B cell (primary cell): Measurements from ENCODE around the gene LSM6. TPM values are rescaled to one million over a fixed set of nuclear protein-coding genes. Genes with fewer than 3 reads are reported as not detected.

ENCODE experiments used
- ATAC-seq: fragments of 200-7000 bp; cut with Tn5 transposase; one replicate; pipeline ENCODE4 v1.10.0; 2021; ENCODE audit warnings: low read depth, mild to moderate bottlenecking, moderate number of reproducible peaks, moderate library complexity
- CTCF ChIA-PET: fragments of 350-600 bp; sonication (Branson Sonifier 250); formaldehyde crosslinking; loops from one replicate; lab custom pipeline; 2021; ENCODE audit warnings: antibody characterized with exemption, inconsistent platforms; lab: Charles Lee
- POLR2A ChIA-PET: fragments of 350-600 bp; sonication (Branson Sonifier 250); formaldehyde crosslinking; loops from one replicate; lab custom pipeline; 2021; ENCODE audit warnings: antibody characterized with exemption; lab: Charles Lee
- DNase-seq: peaks from one replicate; pipeline ENCODE4 v3.0.0; 2013
- H2AFZ ChIP-seq: 2 replicates; pipeline ENCODE4 v1.6.1; 2012; ENCODE audit warnings: mild to moderate bottlenecking, low read depth, low read length; ENCODE audit not compliant: insufficient read depth, poor library complexity, severe bottlenecking
- H3K27ac ChIP-seq, 2 donors: 1 replicate in 1 of 2; 2 replicates in 1 of 2; pipeline ENCODE4 v1.5.1; 2012 to 2013; ENCODE audit warnings: low read length in 2 of 2, mild to moderate bottlenecking in 2 of 2, moderate library complexity in 1 of 2
- H3K27me3 ChIP-seq, 4 experiments: fragments of 200-600 bp in 1 of 4; sonication (generic) in 1 of 4; replicated peaks in 1 of 4; 1 replicate in 2 of 4; 2 replicates in 2 of 4; pipeline versions ENCODE4 v1.6.1 to v1.7.0; 2013 to 2016; ENCODE audit warnings: low read length in 3 of 4, mild to moderate bottlenecking in 2 of 4, mixed read lengths in 1 of 4, moderate library complexity in 1 of 4; ENCODE audit not compliant: insufficient read depth in 4 of 4, control insufficient read depth in 3 of 4; ENCODE audit errors: control extremely low read depth in 1 of 4
- H3K36me3 ChIP-seq, 2 experiments: replicated peaks in 1 of 2; 1 replicate in 1 of 2; 2 replicates in 1 of 2; pipeline versions ENCODE4 v1.6.1 to v1.7.1; 2013; ENCODE audit warnings: low read length in 1 of 2; ENCODE audit not compliant: insufficient read depth in 2 of 2, control insufficient read depth in 1 of 2; ENCODE audit errors: control extremely low read depth in 1 of 2, extremely low read depth in 1 of 2
- H3K4me1 ChIP-seq, 2 donors: fragments of 200-600 bp in 1 of 2; sonication (generic) in 1 of 2; 1 replicate in 1 of 2; 2 replicates in 1 of 2; pipeline versions ENCODE4 v1.5.1 to v1.6.1; 2013 to 2017; ENCODE audit warnings: low read length in 2 of 2; ENCODE audit not compliant: control insufficient read depth in 2 of 2, insufficient read depth in 2 of 2
- H3K4me2 ChIP-seq: replicated peaks from 2 replicates; pipeline ENCODE3; 2012; ENCODE audit warnings: mild to moderate bottlenecking, low read depth, low read length; ENCODE audit not compliant: poor library complexity, severe bottlenecking
- H3K4me3 ChIP-seq, 5 experiments: fragments of 200-600 bp in 1 of 5; sonication (generic) in 1 of 5; 1 replicate in 3 of 5; 2 replicates in 2 of 5; pipeline versions ENCODE4 v1.5.1 to v1.7.0; 2011 to 2016; ENCODE audit warnings: low read length in 4 of 5, mild to moderate bottlenecking in 4 of 5, low read depth in 2 of 5, control low read depth in 1 of 5, moderate library complexity in 1 of 5; ENCODE audit not compliant: insufficient read depth in 1 of 5; ENCODE audit errors: control extremely low read depth in 1 of 5, extremely low read depth in 1 of 5
- H3K79me2 ChIP-seq: fragments of 200-600 bp; sonication (generic); one replicate; pipeline ENCODE4 v1.6.0; 2016; ENCODE audit warnings: low read length; ENCODE audit not compliant: control insufficient read depth, insufficient read depth
- H3K9ac ChIP-seq: fragments of 200-600 bp; sonication (generic); 2 replicates; pipeline ENCODE4 v1.6.1; 2017; ENCODE audit warnings: mild to moderate bottlenecking, low read length, moderate library complexity
- H3K9me3 ChIP-seq, 3 donors: one replicate each; pipeline versions ENCODE4 v1.6.1 to v1.7.1; 2013; ENCODE audit warnings: low read length in 2 of 3; ENCODE audit not compliant: control insufficient read depth in 2 of 3, insufficient read depth in 1 of 3; ENCODE audit errors: control extremely low read depth in 1 of 3
- H4K20me1 ChIP-seq: 2 replicates; pipeline ENCODE4 v1.6.0; 2012; ENCODE audit warnings: mild to moderate bottlenecking, low read length; ENCODE audit not compliant: insufficient read depth, control insufficient read depth, poor library complexity, severe bottlenecking
- H3K27ac Mint-ChIP-seq: one replicate; pipeline ENCODE4 v1.8.0; 2021; ENCODE audit warnings: mixed read lengths
- H3K27me3 Mint-ChIP-seq: one replicate; pipeline ENCODE4 v1.8.0; 2021; ENCODE audit warnings: mixed read lengths
- H3K4me1 Mint-ChIP-seq: one replicate; pipeline ENCODE4 v1.8.0; 2021; ENCODE audit warnings: mixed read lengths
- H3K4me3 Mint-ChIP-seq: one replicate; pipeline ENCODE4 v1.8.0; 2021; ENCODE audit warnings: mixed read lengths
- H3K9me3 Mint-ChIP-seq: one replicate; pipeline ENCODE4 v1.8.0; 2022; ENCODE audit warnings: mixed read lengths; ENCODE audit not compliant: insufficient read depth
- CTCF ChIP-seq: fragments of 200-600 bp; IDR thresholded peaks from one replicate; pipeline ENCODE4 v1.8.0; 2022; ENCODE audit warnings: antibody characterized with exemption, mild to moderate bottlenecking
- EZH2 ChIP-seq: IDR thresholded peaks from 2 replicates; pipeline ENCODE4 v1.6.1; 2012; ENCODE audit warnings: borderline replicate concordance, low read depth, mild to moderate bottlenecking, moderate library complexity, low read length; ENCODE audit not compliant: insufficient read depth, poor library complexity, severe bottlenecking
- WGBS: methylation state at CpG from one replicate; pipeline ENCODE4 v1.1.5; 2013; ENCODE audit warnings: missing lambda C conversion rate; ENCODE audit not compliant: insufficient coverage; 5-methylcytosine and 5-hydroxymethylcytosine counted together
- intact Hi-C: fragments of 100-400 bp; cut with micrococcal nuclease; formaldehyde crosslinking; loops from one replicate; pipeline ENCODE4 v1.10.0; 2022
- polyA plus RNA-seq: library from polyadenylated mRNA; depleted of rRNA; stranded (reverse); fragments of >200 nt; gene quantifications from 2 replicates; pipeline ENCODE4 v1.2.3, GENCODE V29; 2012
- total RNA-seq, 2 donors: library from RNA; stranded (reverse); fragments of 120-200 nt in 1 of 2; gene quantifications; 1 replicate in 1 of 2; 2 replicates in 1 of 2; pipeline versions ENCODE4 v1.2.3 to v1.2.4, GENCODE V29; 2013 to 2022

The LSM6 gene
- total and polyA plus RNA-seq, 2 donors (not counting 1 experiment from before 2014, with no cell fraction given): 13.3 to 42.7 TPM

DNA sequence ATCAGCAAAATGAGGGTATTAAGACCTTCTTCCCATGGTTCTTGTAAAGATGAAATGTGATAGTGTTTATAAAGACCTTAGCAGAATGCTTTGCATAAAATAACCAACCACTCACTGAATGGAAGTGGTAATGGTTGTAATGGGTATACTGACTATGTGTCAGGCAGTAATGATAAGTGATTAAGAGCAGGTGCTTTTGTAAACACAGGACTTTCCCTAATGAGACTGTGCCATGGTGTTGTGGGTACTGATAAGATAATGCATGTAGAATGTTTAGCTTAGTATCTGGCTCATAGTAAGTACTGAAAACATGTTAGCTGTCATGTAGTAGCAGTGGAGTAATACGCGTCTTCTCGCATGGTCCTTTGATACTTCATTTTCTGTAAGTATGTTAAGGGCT is 6.9 kb downstream of the LSM6 start:
- H3K4me3 ChIP-seq: no peak overlapping the region
- intact Hi-C loops: no loop called here
- 80% methylated on average over 1 of the region's 3 CpGs for WGBS
- Mint-ChIP-seq H3K4me1 (peaks cover 43% of the 10 kb centered on the region), H3K9me3 (no peaks in the 10 kb centered on the region), H3K27ac (no peak overlapping the region), H3K27me3 (no peaks in the 10 kb centered on the region), H3K4me3 (no peak overlapping the region)
- ChIA-PET POLR2A (no interaction called here), CTCF (no interaction called here)
- DNase-seq: no peak
- H2AFZ ChIP-seq: no peak overlapping the region
- H4K20me1 ChIP-seq: peaks cover 19% of the 10 kb centered on the region
- H3K4me1 ChIP-seq: peaks cover 9 to 23% of the 10 kb centered on the region in 2 donors
- peaks cover 19 to 39% of the 10 kb centered on the region in 2 experiments for H3K36me3 ChIP-seq
- no peak for ATAC-seq
- H3K27ac ChIP-seq: no peak overlapping the region
- H3K9me3 ChIP-seq: no peaks in the 10 kb centered on the region
- TF ChIP-seq CTCF (no peak), EZH2 (no peak)
- no peak overlapping the region for H3K4me2 ChIP-seq
- H3K9ac ChIP-seq: no peak overlapping the region
- H3K27me3 ChIP-seq: no peaks in the 10 kb centered on the region
- peaks cover 37% of the 10 kb centered on the region for H3K79me2 ChIP-seq

DNA sequence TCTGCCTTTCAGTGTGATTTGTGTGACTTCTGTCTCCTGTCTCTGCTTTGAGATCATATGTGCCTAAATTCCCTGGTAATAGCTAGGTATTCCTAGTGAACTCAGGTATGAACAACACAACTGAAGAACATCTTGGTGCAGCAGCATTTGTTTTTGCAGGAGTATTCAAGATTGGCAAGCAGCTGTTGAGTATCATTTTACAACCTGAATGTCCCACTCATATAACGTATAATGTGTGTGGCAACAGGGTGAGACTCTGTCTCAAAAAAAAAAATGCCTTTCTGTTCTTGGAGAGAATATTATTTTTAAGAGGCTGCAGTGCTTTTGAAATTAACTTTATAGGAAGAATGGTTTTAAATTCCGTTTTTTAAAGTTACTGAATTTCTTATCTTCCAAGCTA is 7.7 kb downstream of the LSM6 start:
- CTCF ChIA-PET: interaction anchor here (0.7 kb wide), 1 partner anchor 955 kb away, joined by 4 read pairs; no protein-coding TSS in a partner anchor
- DNase-seq (no peak), ATAC-seq (no peak)
- no peak for TF ChIP-seq CTCF
- no peak for TF ChIP-seq EZH2
- Mint-ChIP-seq H3K27me3 (no peaks in the 10 kb centered on the region), H3K9me3 (no peaks in the 10 kb centered on the region), H3K4me1 (peaks cover 36% of the 10 kb centered on the region), H3K27ac (no peak overlapping the region), H3K4me3 (no peak overlapping the region)
- intact Hi-C loops: no loop called here
- no peak overlapping the region for H3K4me2 ChIP-seq
- H3K27me3 ChIP-seq: no peaks in the 10 kb centered on the region
- H3K79me2 ChIP-seq: peaks cover 29% of the 10 kb centered on the region
- POLR2A ChIA-PET: no interaction called here
- no peak overlapping the region for H3K27ac ChIP-seq
- H3K9ac ChIP-seq: no peak overlapping the region
- no peak overlapping the region for H3K4me3 ChIP-seq
- no peaks in the 10 kb centered on the region for H3K9me3 ChIP-seq
- no peak overlapping the region for H2AFZ ChIP-seq
- WGBS: no CpG with 5 or more reads among the region's 2 CpGs
- H3K36me3 ChIP-seq: peaks cover 21 to 46% of the 10 kb centered on the region in 2 experiments
- peaks cover 1 to 18% of the 10 kb centered on the region in 2 donors for H3K4me1 ChIP-seq
- H4K20me1 ChIP-seq: peaks cover 19% of the 10 kb centered on the region
